ENCODE results near the gene PAQR9.

DNA sequence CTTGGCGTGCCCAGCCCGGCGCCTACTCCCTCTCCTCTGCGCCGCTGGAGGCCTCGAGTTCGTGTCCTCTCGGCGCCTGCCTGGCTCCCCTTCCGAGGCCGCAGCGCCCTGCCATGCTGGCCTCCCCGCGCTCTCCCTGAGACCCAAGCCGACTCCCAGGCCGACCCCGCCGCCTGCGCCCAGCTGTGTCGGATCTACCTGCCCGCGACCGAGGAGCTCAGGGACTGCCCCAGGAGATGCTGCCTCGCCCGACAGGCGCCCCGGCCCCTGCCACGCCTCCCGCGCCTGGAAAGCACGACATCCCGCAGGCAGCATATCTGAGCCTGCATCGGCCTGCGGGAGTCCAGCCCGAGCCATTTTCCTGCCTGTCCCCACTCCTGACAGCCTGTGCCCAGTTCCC, 16.1 kb downstream of the PAQR9 start:
- TF ChIP-seq CTCF (conservative IDR thresholded peaks at IDR 0.05) (no peak), EZH2 (IDR thresholded peaks at IDR 0.05; ENCODE audit: low read depth) (no peak)
